ENCODE measurements around the gene MYO16. TPM values are rescaled to one million over a fixed set of nuclear protein-coding genes. Genes with fewer than 3 reads are reported as not detected.
A peak's percentile ranks its signal among the peaks of the same experiment; 100 is the strongest.

Gene MYO16
- total and polyA plus RNA-seq, 2 experiments from 2014 or later: 0.02 to 0.15 TPM

GRCh38 chr13:109012115-109012514 is 382.7 kb downstream of the MYO16 start:
- no peak for DNase-seq (ENCODE audit: low read depth in 1 of 2, low spot score in 1 of 2)

DNA sequence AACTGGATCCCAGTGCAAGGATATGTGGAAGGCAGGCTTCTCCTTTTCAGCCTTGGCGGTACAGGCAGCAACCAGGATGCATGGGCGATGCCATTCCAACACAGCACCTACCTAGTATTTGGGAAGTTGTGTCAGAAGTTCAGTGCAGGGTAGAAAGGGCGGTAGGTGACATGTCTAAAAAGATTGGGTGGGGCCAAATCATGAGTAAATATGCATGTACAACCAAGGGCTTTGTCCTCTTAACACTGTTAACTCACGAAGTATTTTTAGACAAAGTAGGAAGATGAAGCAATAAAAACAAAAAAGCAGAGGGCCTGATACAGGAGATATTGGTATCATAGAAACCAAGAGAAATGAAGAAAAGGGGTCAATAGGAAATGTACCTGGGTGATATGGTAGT is 392.1 kb downstream of the MYO16 start:
- no peaks in the 10 kb centered on the region for H3K4me1 ChIP-seq (ENCODE audit: low read depth)
- H3K9me3 ChIP-seq (ENCODE audit: low read depth): no peaks in the 10 kb centered on the region
- TF ChIP-seq CTCF (IDR thresholded peaks at IDR 0.05; ENCODE audit: low read depth, low read length): no peak
- DNase-seq (ENCODE audit: low read depth in 1 of 2, low spot score in 1 of 2): no peak
- no peak overlapping the region for H3K27ac ChIP-seq
- no peaks in the 10 kb centered on the region for H3K27me3 ChIP-seq
- no peak overlapping the region for H3K4me3 ChIP-seq
- no peaks in the 10 kb centered on the region for H3K36me3 ChIP-seq

More at GRCh38 chr13:109012115-109012514, 382.7 kb downstream of the MYO16 start:
- Histone ChIP-seq H3K27ac (no peak overlapping the region), H3K27me3 (no peaks in the 10 kb centered on the region), H3K36me3 (no peaks in the 10 kb centered on the region), H3K9me3 (ENCODE audit: low read depth) (no peaks in the 10 kb centered on the region), H3K4me3 (no peak overlapping the region), H3K4me1 (ENCODE audit: low read depth) (peaks cover 8% of the 10 kb centered on the region)
- no peak for TF ChIP-seq CTCF (IDR thresholded peaks at IDR 0.05; ENCODE audit: low read depth, low read length)

DNA sequence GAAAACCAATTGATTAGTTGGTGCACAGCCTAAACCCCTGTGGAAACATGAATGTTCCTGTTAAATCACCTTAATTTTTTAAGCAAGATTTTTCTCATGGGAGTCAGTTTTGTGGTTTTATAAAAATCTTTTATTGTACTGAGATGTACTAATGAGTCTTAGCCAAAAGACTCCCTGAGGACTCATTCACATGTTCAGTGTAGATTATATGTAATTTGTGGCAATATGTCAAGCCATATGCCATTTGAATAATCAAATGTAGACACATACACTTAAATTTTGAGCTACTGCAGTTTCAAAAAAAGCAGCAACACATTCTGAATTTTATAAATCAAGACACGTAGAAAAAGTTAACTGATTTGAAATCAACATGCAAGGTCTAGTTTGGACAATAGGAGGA is 395.2 kb downstream of the MYO16 start:
- Histone ChIP-seq H3K27ac (no peak overlapping the region), H3K4me1 (ENCODE audit: low read depth) (no peaks in the 10 kb centered on the region), H3K27me3 (no peaks in the 10 kb centered on the region), H3K9me3 (ENCODE audit: low read depth) (no peaks in the 10 kb centered on the region), H3K4me3 (no peak overlapping the region), H3K36me3 (no peaks in the 10 kb centered on the region)
- TF ChIP-seq CTCF (IDR thresholded peaks at IDR 0.05; ENCODE audit: low read depth, low read length): no peak
- DNase-seq (ENCODE audit: low read depth in 1 of 2, low spot score in 1 of 2): no peak

DNA sequence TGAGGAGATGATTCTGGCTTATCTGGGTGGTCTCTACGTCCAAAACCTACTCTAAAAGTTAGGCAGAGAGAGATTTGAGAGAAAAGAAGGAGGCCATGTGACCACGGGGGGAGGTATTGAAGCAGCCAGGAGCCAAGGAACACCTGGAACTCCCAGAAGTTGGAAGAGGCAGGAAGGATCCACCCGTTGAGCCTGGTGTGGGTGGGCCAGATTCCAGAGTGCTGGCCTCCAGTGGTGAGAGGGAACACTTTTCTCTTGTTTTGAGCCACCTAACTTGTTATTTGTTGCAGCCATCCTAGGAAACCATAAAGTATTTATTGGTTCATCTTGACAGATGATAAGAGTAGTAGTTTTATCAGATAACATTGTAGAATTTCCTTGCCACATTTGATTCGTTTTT is 396.9 kb downstream of the MYO16 start:
- DNase-seq (ENCODE audit: low read depth in 1 of 2, low spot score in 1 of 2): no peak
- Histone ChIP-seq H3K36me3 (no peaks in the 10 kb centered on the region), H3K27me3 (no peaks in the 10 kb centered on the region), H3K4me3 (no peak overlapping the region), H3K9me3 (ENCODE audit: low read depth) (no peaks in the 10 kb centered on the region), H3K4me1 (ENCODE audit: low read depth) (no peaks in the 10 kb centered on the region), H3K27ac (no peak overlapping the region)
- no peak for TF ChIP-seq CTCF (IDR thresholded peaks at IDR 0.05; ENCODE audit: low read depth, low read length)

DNA sequence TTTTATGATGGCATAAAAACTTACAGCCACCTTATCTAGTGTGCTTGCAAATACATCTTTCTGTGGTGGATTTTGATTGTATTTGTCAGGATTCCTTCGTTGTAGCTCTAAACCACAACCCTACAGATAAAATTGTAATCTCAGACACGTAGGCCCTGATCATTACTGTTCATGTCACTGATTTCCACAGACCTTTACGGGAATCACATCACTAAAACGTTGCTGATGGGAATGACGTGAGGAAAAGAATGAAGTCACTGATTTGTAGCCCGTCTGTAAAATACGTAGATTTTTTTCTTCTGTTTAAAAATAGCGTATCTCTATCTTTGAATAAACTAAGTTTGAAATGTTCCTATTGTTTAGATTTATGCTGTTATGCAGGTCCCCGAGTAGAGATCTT is 399.2 kb downstream of the MYO16 start:
- no peak for TF ChIP-seq CTCF (IDR thresholded peaks at IDR 0.05; ENCODE audit: low read depth, low read length)
- no peaks in the 10 kb centered on the region for H3K4me1 ChIP-seq (ENCODE audit: low read depth)
- H3K27ac ChIP-seq: no peak overlapping the region
- DNase-seq (ENCODE audit: low read depth in 1 of 2, low spot score in 1 of 2): peak in 1 of 2 donors; percentile 65
- no peaks in the 10 kb centered on the region for H3K36me3 ChIP-seq
- no peak overlapping the region for H3K4me3 ChIP-seq
- H3K9me3 ChIP-seq (ENCODE audit: low read depth): no peaks in the 10 kb centered on the region
- H3K27me3 ChIP-seq: no peaks in the 10 kb centered on the region

DNA sequence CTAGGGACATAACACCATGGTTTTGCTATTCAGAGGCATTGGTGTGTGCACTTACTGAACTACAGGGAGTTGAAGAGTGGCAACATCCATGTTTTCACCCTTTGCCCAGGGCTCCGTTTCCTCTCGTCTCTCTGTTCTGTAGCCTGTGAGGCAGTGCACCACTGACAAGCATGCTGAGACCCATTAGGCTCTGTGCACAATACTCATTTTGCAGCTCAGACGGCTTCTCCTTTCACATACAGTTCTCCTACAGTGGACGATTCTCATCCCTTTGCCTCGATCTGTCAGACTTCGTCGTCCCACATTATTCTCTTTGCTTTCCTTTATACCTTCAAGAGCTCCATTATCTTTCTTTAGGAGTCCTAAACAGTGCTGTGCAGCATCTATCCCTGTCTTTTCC is 403.7 kb downstream of the MYO16 start:
- Histone ChIP-seq H3K4me1 (ENCODE audit: low read depth) (no peaks in the 10 kb centered on the region), H3K36me3 (no peaks in the 10 kb centered on the region), H3K27me3 (no peaks in the 10 kb centered on the region), H3K4me3 (no peak overlapping the region), H3K27ac (no peak overlapping the region), H3K9me3 (ENCODE audit: low read depth) (no peaks in the 10 kb centered on the region)
- TF ChIP-seq CTCF (IDR thresholded peaks at IDR 0.05; ENCODE audit: low read depth, low read length): no peak
- DNase-seq (ENCODE audit: low read depth in 1 of 2, low spot score in 1 of 2): no peak
